Stimulated activated CD4-positive, alpha-beta T cell treated with anti-CD3 and anti-CD28 coated beads, Interleukin-2, amount 100 ng/mL, for 48 hours (primary cell): ENCODE data around the gene PRDM11.

Experiments used
- DNase-seq, 2 donors: peaks; one replicate each; pipeline ENCODE4 v3.0.0-alpha.2; 2020

The PRDM11 gene

DNA sequence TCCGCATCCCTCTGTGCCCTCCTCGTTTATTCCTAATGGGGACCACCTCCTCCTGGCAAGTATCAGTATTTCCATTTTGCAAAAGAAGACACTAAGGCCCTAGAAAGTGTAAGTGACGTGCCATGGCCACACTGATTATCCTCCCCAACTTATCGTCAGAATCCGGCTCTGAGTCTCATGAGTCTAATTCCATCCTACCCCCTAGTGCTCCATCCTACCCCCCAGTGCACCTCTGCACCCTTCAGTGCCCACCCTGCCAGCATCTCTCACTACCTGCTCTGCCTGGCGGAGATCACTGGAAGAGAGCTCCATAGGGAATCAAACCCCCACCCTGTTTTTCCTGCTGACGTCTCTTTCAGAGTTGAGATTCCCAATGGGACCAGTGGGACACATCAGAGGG is 31.8 kb downstream of the PRDM11 start:
- no peak for DNase-seq

- DNase-seq = no peak
Observed at GRCh38 chr11:45178890-45179671, 32.6 kb downstream of the PRDM11 start.

DNA sequence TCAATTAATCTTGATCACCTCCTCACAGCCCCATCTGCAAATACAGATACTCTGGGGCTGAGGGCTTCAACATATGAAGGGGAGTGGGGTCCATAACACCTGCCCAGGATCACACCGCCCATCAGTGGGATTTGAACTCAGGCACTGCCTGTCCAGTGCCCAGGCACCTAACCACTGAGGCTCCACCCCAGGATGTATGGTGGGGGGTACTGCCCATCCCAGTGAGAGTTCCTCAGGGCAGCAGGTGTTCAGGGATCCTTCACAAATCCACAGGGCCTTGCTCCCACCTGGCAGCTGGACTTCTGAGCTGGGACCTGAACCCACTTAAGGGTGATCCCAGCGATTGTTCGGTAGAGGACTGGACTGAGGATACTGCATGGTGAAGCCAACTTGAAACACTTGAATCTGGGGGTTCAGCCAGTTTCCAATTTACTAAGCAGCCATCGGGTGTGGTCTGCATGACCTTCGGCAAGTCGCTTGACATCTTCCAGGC is 33.3 kb downstream of the PRDM11 start:
- no peak for DNase-seq

- peak in 1 of 2 donors; percentile 11 for DNase-seq
Observed at GRCh38 chr11:45180179-45180847, 33.9 kb downstream of the PRDM11 start.

DNA sequence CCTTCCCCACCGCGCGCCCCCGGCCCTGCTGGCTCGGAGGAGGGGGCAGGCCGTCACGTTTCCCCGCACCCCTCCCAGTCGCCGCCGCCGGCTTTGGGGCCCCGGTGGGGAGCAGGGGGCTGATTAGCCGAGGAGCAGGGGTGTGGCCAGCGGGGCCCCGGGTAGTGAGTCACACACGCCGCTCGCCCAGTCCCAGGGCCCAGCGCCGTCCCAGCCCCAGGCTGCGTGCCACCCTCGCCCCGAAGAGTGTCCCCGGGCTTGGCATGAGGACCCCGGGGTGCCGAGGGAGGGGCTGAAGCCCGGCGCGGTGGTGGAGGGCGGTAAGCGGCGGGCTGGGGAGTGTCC is 34.4 kb downstream of the PRDM11 start:
- DNase-seq = peak in 1 of 2 donors; percentile 17

DNA sequence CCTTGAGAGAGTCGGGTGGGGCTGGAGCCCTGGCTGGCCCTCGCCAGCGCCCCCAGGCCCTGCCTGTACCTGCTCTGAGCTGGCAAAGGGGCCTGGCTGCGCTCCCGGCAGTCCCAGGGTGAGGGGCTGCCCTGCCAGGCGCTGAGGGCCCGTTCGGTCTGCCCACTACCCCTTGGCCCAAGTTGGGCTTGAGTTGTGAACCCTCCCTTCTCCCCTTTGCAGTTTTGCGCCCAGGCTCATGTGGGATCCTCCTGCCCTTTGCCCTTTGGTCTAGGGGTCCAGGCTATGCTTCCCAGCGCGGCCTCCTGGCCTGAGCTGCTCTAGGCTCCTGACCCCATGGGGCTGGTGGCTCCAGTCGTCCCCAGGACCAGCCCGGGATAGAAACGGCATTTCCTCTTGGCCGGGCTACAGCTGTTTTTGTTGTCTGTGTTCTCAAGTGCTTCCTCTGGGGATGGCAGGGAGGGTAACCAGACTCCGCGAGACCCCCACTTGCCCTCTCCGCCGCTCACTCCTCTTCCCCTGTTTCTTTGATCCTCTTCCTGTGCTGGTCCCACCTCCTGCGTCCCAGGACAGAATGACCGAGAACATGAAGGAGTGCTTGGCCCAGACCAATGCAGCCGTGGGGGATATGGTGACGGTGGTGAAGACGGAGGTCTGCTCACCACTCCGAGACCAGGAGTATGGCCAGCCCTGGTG is 34.9 kb downstream of the PRDM11 start:
- no peak for DNase-seq

- DNase-seq = no peak
Observed at GRCh38 chr11:45181889-45182550, 35.6 kb downstream of the PRDM11 start.

DNA sequence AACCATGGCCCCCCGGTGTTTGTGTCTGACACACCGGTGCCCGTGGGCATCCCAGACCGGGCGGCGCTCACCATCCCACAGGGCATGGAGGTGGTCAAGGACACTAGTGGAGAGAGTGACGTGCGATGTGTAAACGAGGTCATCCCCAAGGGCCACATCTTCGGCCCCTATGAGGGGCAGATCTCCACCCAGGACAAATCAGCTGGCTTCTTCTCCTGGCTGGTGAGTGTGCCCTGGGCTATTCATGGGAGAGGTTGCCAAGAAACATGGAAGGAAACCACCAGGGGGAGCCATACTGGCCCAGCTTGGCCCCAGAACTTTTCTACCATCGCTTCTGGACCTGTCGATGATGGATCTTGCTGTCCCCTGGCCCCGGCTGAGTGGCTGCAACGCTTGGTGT is 36.5 kb downstream of the PRDM11 start:
- peak in 1 of 2 donors; percentile 9 for DNase-seq

DNA sequence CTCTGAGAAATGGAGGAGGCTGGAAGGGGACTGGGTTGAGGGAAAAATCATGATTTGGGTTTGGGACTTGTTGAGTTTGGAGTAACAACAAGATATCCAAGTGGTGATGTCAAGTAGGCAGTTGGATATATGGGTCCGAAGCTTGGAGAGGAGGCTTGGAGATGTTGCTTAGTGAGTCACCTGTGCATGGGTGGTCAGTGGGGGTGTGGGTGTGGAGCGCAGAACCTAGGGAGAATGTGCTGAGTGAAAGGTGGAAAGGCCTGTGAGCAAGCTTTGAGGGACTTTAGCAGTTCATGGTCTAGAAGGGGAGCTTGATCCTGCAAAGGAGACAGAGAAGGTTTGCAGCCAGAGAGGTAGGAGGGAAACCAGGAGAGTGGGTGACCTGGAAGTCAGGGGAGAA is 38.2 kb downstream of the PRDM11 start:
- DNase-seq = no peak

DNA sequence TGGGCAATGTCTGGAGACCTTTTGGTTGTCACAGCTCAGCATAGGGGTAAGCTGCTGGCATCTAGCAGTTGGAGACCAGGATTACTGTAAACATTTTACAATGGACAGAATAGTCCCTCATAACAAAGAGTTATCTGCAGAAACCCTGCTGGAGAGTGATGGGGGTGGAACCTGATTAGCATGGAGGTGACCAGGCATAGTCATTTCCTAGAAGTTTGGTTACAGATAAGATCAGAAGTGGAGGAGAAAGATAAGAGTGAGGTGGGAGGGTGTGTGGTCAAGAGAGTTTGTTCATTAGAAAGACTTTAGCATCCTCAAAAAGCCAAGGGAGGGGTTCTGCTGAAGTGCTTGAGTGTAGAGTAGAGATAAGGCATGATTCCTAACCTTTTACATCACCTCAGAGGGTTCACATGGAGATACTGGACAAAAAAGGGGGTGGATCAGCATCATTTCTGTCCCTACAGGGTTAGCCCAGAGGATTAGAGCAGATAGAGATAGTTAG is 38.8 kb downstream of the PRDM11 start:
- DNase-seq = no peak

DNA sequence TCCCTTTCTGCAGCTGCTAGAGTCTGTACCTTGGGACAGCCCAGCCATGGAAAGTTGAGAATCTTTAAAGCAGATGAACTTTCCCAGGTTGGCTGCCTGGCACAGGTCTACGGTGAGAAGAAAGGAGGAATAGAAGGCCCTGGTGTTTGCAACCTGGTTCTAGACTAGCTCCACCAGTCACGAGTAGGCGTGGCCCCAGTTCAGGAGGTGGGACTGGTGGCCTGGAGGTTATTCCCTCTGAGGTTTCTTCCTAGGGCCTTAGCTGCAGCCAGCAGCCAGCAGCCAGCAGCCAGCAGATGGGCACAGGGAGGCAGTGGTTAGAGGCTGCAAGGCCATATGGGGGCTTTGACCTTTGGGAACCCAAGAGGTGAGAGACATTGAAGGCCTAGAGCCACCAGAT is 40.9 kb downstream of the PRDM11 start:
- DNase-seq = no peak

DNA sequence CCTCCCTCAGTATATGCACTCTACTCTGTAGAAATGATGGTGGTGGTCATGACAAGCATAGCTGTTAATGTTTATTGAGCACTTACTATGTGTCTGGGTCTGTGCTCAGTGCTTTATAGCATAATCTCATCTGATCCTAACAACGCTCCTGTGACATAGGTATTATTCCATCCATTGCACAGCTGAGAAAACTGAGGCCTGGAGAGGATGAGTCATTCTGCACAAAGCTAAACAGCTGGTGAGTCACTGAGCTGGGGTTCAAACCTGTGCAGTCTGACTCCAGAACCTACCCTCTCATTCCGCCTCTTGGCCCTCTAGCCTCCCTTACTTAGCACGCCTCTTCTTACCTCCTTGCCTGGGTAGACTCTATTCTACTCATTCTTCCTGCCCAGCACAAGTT is 41.7 kb downstream of the PRDM11 start:
- DNase-seq = no peak

- DNase-seq = no peak
Observed at GRCh38 chr11:45189230-45189629, 42.8 kb downstream of the PRDM11 start.

GRCh38 chr11:45193695-45194094 is 47.3 kb downstream of the PRDM11 start:
- DNase-seq = no peak

DNA sequence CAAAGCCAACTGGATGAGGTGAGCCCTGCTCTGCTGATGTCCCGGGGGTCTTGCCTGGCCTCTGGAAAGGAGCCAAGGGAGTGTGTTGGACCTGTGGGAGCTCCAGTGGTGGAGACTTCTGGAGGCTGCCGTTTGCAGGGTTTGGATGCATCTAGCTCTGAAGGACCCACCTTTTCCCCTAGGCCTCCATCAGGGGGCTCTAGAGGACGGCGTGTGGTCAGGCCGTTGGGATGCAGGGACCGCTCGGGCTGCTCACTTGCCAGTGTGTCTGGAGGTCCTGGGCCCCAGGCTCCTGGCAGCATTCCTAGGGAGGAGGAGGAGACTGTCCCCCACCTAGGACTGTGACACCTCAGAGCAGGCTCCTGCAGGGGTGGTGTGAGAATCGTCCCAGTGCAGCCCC is 58.3 kb downstream of the PRDM11 start:
- no peak for DNase-seq

DNA sequence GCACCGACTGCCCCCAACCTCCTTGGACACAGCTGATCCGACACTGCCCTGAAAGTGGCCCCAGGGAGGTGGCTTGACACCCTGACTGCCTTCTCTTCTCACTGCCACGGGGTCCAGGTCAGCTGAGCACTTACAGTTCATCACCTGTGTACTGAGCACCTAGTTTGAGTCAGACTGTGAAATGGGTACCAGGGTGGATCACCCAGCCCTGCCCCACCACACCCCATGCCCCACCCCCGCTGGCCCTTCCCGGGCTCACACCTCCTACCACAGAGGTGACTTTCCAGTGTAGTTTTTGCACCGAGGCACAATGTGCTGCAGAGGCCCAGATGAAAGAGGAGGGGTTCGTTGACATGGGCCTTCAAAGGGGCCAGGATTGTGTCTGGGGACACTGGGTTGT is 59.5 kb downstream of the PRDM11 start:
- DNase-seq = no peak

GRCh38 chr11:45208135-45208534 is 61.7 kb downstream of the PRDM11 start:
- no peak for DNase-seq

GRCh38 chr11:45209000-45209879 is 62.8 kb downstream of the PRDM11 start:
- no peak for DNase-seq

- no peak for DNase-seq
Observed at GRCh38 chr11:45209891-45210699, 63.7 kb downstream of the PRDM11 start.

DNA sequence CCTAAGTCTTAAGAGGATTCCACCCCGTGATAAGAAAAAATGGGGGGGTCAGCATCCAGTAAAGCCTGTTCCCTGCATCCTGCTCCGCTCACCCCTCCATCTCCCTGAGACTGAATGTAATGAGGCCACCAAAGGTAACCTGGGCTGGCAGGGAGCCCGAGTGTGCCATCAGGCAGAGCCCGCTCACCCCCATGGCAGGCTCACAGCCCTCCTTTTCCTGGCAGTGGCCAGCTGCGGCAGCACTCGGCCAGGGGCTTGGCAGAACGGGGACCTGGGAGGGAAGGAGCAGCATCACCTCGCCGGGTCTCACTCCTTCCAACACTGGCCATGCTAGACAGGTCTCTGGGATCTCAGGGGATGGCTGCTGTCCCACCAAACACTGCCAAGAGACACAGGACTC is 64.4 kb downstream of the PRDM11 start:
- no peak for DNase-seq

GRCh38 chr11:45211732-45212131 is 65.3 kb downstream of the PRDM11 start:
- DNase-seq = no peak
